C4-2B (cell line): ENCODE data around the gene GADD45A.

Experiments used
- ZFX ChIP-seq: fragments of 450-650 bp; IDR thresholded peaks from 2 replicates; pipeline ENCODE4 v1.6.1; 2017
- TF ChIP-seq, protein P1 (sequence below): fragments of 450-650 bp; conservative IDR thresholded peaks from 2 replicates; pipeline ENCODE4 v1.5.1; 2017; ENCODE audit warnings: mild to moderate bottlenecking

DNA sequence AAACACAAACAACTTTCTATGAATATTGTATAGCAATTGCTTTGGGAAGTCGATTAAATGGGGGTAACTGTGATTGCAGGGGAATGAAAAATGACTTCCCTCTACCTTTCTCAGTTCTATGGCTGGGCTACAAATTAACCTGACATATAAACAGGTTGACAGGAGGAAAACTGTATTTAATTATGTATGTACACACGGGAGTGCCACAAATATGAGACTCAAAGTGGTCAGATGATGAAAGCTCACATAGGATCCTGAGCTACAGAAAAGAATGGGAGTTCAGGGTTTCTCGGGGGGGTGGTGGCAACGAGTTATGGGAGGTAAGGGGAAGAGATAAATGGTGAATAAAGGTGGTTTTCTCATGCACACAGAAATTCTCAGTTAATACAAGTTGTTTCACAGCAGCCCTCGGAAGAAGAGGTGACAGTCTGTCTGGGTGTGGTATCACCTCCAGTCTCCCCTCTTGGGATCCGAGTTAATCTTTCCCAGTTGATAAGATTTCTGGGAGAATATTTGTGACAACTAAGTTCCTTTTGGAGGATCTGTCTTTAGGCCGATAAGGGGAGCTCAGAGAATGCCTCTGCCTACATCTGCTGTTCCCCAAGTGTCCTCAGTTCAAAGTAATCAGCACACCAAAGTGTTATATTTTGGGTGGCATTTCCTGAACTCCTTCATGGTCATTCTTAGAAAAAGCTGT is 26.3 kb downstream of the GADD45A start:
- TF ChIP-seq, protein P1, sequence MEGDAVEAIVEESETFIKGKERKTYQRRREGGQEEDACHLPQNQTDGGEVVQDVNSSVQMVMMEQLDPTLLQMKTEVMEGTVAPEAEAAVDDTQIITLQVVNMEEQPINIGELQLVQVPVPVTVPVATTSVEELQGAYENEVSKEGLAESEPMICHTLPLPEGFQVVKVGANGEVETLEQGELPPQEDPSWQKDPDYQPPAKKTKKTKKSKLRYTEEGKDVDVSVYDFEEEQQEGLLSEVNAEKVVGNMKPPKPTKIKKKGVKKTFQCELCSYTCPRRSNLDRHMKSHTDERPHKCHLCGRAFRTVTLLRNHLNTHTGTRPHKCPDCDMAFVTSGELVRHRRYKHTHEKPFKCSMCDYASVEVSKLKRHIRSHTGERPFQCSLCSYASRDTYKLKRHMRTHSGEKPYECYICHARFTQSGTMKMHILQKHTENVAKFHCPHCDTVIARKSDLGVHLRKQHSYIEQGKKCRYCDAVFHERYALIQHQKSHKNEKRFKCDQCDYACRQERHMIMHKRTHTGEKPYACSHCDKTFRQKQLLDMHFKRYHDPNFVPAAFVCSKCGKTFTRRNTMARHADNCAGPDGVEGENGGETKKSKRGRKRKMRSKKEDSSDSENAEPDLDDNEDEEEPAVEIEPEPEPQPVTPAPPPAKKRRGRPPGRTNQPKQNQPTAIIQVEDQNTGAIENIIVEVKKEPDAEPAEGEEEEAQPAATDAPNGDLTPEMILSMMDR = no peak
- no peak for TF ChIP-seq ZFX
